PC-3 (cell line): ENCODE results near the gene THUMPD3. TPM values are rescaled to one million over a fixed set of nuclear protein-coding genes. Genes with fewer than 3 reads are reported as not detected.

Experiments
- ATAC-seq: fragments of 200-7000 bp; cut with Tn5 transposase; 2 replicates; pipeline ENCODE4 v1.9.1; 2020; ENCODE audit warnings: mild to moderate bottlenecking, moderate library complexity
- BruUV-seq: library from RNA; stranded (reverse); fragments of 400-500 nt; replicated peaks from 2 replicates; lab custom pipeline; 2021; lab: Mats Ljungman, UMichigan
- CTCF ChIA-PET: fragments of 300-600 bp; sonication (Branson Sonifier 250); formaldehyde crosslinking; loops from one replicate; lab custom pipeline; 2022; ENCODE audit warnings: antibody characterized with exemption; lab: Charles Lee
- POLR2A ChIA-PET: fragments of 300-600 bp; sonication (Branson Sonifier 250); formaldehyde crosslinking; loops from one replicate; lab custom pipeline; 2022; ENCODE audit warnings: antibody characterized with exemption; ENCODE audit not compliant: unreplicated experiment; lab: Charles Lee
- DNase-seq: peaks from one replicate; pipeline ENCODE4 v3.0.0-alpha.2; 2015
- H2AFZ ChIP-seq: fragments of 300-600 bp; sonication (generic); 2 replicates; pipeline ENCODE4 v1.6.0; 2016; ENCODE audit warnings: antibody characterized with exemption, low read length
- H3F3A ChIP-seq: fragments of 300-600 bp; sonication (generic); one replicate; pipeline ENCODE4 v1.6.0; 2017; ENCODE audit warnings: antibody characterized with exemption, low read length, control low read depth, mild to moderate bottlenecking; ENCODE audit not compliant: unreplicated experiment
- H3K27ac ChIP-seq: fragments of 300-600 bp; sonication (generic); 2 replicates; pipeline ENCODE4 v1.5.1; 2016; ENCODE audit warnings: mild to moderate bottlenecking, low read length
- H3K27me3 ChIP-seq: fragments of 300-600 bp; sonication (generic); 2 replicates; pipeline ENCODE4 v1.6.1; 2016; ENCODE audit warnings: low read length, mixed read lengths
- H3K36me3 ChIP-seq: fragments of 300-600 bp; sonication (generic); 2 replicates; pipeline ENCODE4 v1.6.1; 2016; ENCODE audit warnings: low read depth, mixed run types, low read length, mixed read lengths
- H3K4me1 ChIP-seq: fragments of 300-600 bp; sonication (generic); 2 replicates; pipeline ENCODE4 v1.5.1; 2016; ENCODE audit warnings: low read length; ENCODE audit not compliant: insufficient read depth
- H3K4me2 ChIP-seq: fragments of 300-600 bp; sonication (generic); 2 replicates; pipeline ENCODE4 v1.6.0; 2016; ENCODE audit warnings: low read length
- H3K4me3 ChIP-seq: fragments of 300-600 bp; sonication (generic); 2 replicates; pipeline ENCODE4 v1.5.1; 2016; ENCODE audit warnings: mild to moderate bottlenecking, low read length, mixed read lengths
- H3K79me2 ChIP-seq: fragments of 300-600 bp; sonication (generic); 2 replicates; pipeline ENCODE4 v1.6.1; 2017; ENCODE audit warnings: low read length, mixed read lengths
- H3K9ac ChIP-seq: fragments of 300-600 bp; sonication (generic); 2 replicates; pipeline ENCODE4 v1.6.0; 2016; ENCODE audit warnings: mild to moderate bottlenecking, low read length
- H3K9me2 ChIP-seq: fragments of 300-600 bp; sonication (generic); replicated peaks from 2 replicates; pipeline ENCODE4 v1.6.1; 2016; ENCODE audit warnings: mixed run types, low read length, mixed read lengths
- H3K9me3 ChIP-seq: fragments of 300-600 bp; sonication (generic); 2 replicates; pipeline ENCODE4 v1.6.1; 2016; ENCODE audit warnings: low read length, mixed read lengths
- H4K20me1 ChIP-seq: fragments of 300-600 bp; sonication (generic); 2 replicates; pipeline ENCODE4 v1.6.1; 2016; ENCODE audit warnings: low read length, mixed read lengths
- EZH2 ChIP-seq: fragments of 300-600 bp; sonication (generic); IDR thresholded peaks from one replicate; pipeline ENCODE4 v1.6.1; 2017; ENCODE audit warnings: antibody characterized with exemption, mild to moderate bottlenecking, low read length; ENCODE audit not compliant: unreplicated experiment
- EZH2phosphoT487 ChIP-seq: fragments of 300-600 bp; sonication (generic); IDR thresholded peaks from 2 replicates; pipeline ENCODE4 v1.6.1; 2018; ENCODE audit warnings: mild to moderate bottlenecking, antibody characterized with exemption, low read length, borderline replicate concordance
- intact Hi-C: fragments of 100-400 bp; cut with micrococcal nuclease; formaldehyde crosslinking; loops from 2 replicates; pipeline ENCODE4 v1.9.0; 2023
- total RNA-seq: library from RNA; depleted of rRNA; stranded (reverse); fragments of >200 nt; gene quantifications from 2 replicates; pipeline ENCODE4 v1.2.3, GENCODE V29; 2014; rRNA removed
- TF ChIP-seq, protein P1 (sequence below): fragments of 300-600 bp; sonication (generic); conservative IDR thresholded peaks from 2 replicates; pipeline ENCODE4 v1.5.1; 2017; ENCODE audit warnings: antibody characterized with exemption, low read depth, mild to moderate bottlenecking, low read length

Gene THUMPD3
- total RNA-seq, 1 experiment from 2014 or later, result 45.3 TPM

- Histone ChIP-seq H3K4me3 (no peak overlapping the region), H3K36me3 (peaks cover 89% of the 10 kb centered on the region), H3K27ac (no peak overlapping the region), H3K79me2 (peaks cover 32% of the 10 kb centered on the region; the same call in 1 of the 2 replicates), H3K9me3 (no peaks in the 10 kb centered on the region), H3K27me3 (no peaks in the 10 kb centered on the region), H4K20me1 (peaks cover 15% of the 10 kb centered on the region), H3K9me2 (no peaks in the 10 kb centered on the region), H3F3A (no peaks in the 10 kb centered on the region), H2AFZ (no peak overlapping the region), H3K4me1 (no peaks in the 10 kb centered on the region), H3K9ac (no peak overlapping the region), H3K4me2 (no peak overlapping the region)
- no peak for DNase-seq
- CTCF ChIA-PET, result no interaction called here
- POLR2A ChIA-PET, result no interaction called here
- BruUV-seq, result TSS peak; percentile 2
- TF ChIP-seq EZH2phosphoT487 (no peak), EZH2 (no peak)
- TF ChIP-seq, protein P1, sequence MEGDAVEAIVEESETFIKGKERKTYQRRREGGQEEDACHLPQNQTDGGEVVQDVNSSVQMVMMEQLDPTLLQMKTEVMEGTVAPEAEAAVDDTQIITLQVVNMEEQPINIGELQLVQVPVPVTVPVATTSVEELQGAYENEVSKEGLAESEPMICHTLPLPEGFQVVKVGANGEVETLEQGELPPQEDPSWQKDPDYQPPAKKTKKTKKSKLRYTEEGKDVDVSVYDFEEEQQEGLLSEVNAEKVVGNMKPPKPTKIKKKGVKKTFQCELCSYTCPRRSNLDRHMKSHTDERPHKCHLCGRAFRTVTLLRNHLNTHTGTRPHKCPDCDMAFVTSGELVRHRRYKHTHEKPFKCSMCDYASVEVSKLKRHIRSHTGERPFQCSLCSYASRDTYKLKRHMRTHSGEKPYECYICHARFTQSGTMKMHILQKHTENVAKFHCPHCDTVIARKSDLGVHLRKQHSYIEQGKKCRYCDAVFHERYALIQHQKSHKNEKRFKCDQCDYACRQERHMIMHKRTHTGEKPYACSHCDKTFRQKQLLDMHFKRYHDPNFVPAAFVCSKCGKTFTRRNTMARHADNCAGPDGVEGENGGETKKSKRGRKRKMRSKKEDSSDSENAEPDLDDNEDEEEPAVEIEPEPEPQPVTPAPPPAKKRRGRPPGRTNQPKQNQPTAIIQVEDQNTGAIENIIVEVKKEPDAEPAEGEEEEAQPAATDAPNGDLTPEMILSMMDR, result no peak
- intact Hi-C loops, result no loop called here
- no peak for ATAC-seq
Observed at GRCh38 chr3:9433627-9434521, 71.0 kb downstream of the THUMPD3 start.

GRCh38 chr3:9435316-9435715, 72.5 kb downstream of the THUMPD3 start:
- no peak overlapping the region for H3K9ac ChIP-seq
- ChIA-PET CTCF (interaction anchor here (0.6 kb wide), 1 partner anchor 82 kb away, joined by 3 read pairs; no protein-coding TSS in a partner anchor), POLR2A (no interaction called here)
- no peaks in the 10 kb centered on the region for H3K27me3 ChIP-seq
- H3K9me2 ChIP-seq, result no peaks in the 10 kb centered on the region
- no peaks in the 10 kb centered on the region for H3F3A ChIP-seq
- no peaks in the 10 kb centered on the region for H3K4me1 ChIP-seq
- peaks cover 18% of the 10 kb centered on the region for H4K20me1 ChIP-seq
- DNase-seq, result no peak
- H3K79me2 ChIP-seq, result peaks cover 27% of the 10 kb centered on the region; the same call in 1 of the 2 replicates
- TF ChIP-seq, protein P1, result no peak
- no peak for TF ChIP-seq EZH2phosphoT487
- no peak for TF ChIP-seq EZH2
- BruUV-seq, result no TSS peak
- no peaks in the 10 kb centered on the region for H3K9me3 ChIP-seq
- peaks cover 89% of the 10 kb centered on the region for H3K36me3 ChIP-seq
- H3K27ac ChIP-seq, result no peak overlapping the region
- no peak overlapping the region for H3K4me2 ChIP-seq
- H2AFZ ChIP-seq, result no peak overlapping the region
- intact Hi-C loops, result loop anchor here (5.0 kb wide), 1 partner anchor 83 kb away; no protein-coding TSS in a partner anchor
- H3K4me3 ChIP-seq, result no peak overlapping the region
- no peak for ATAC-seq

Other genes starting within 250 kb of the THUMPD3 start
- gene SRGAP3, start 113.4 kb upstream of the THUMPD3 start, total RNA-seq, result 7.5 and 9.6 TPM in 2 replicates
- gene SETD5, start 34.6 kb downstream of the THUMPD3 start, total RNA-seq, result 64.9 and 74.9 TPM in 2 replicates
- not detected in 2 replicates for gene LHFPL4, start 190.8 kb downstream of the THUMPD3 start, total RNA-seq